OCI-LY1 (cell line): Measurements from ENCODE around the gene MAP2.

ENCODE experiments used
- CTCF ChIP-seq: fragments of 200-600 bp; sonication (generic), shearing (Covaris generic); IDR thresholded peaks from 2 replicates; pipeline ENCODE4 v1.5.1; 2017; ENCODE audit warnings: mild to moderate bottlenecking, antibody characterized with exemption, low read length, moderate library complexity, mixed read lengths
- EZH2 ChIP-seq: fragments of 200-600 bp; sonication (generic), shearing (Covaris generic); IDR thresholded peaks from 2 replicates; pipeline ENCODE4 v1.8.0; 2017; ENCODE audit warnings: borderline replicate concordance, mixed run types, mild to moderate bottlenecking, antibody characterized with exemption, low read length, moderate library complexity, mixed read lengths

DNA sequence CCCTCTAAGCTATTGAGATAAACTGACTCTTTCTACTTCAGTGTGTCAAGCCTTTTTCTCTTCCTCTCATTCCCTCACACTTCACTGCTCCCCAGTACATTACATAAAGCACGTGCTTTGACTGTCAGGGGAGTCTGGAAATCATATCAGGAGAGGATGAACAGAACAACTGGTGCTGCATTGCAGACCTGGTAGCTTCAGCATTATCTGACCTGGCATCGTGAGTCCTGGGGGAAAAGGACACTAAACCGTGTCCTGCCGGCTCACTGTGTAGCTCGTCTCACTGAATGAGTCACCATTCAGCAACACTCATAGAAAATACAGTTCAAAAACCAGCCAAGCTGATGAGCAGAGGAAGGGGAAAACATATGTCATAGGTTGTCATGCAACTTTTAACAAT, 239.3 kb downstream of the MAP2 start:
- TF ChIP-seq CTCF (no peak), EZH2 (no peak)
